Heart left ventricle (tissue), 13 donors: ENCODE results near the gene HSF2BP.

Experiments
- POLR2A ChIP-seq, 2 donors: fragments of 450-650 bp; IDR thresholded peaks; one replicate each; pipeline ENCODE4 v1.6.1; 2017; ENCODE audit warnings: antibody characterized with exemption in 2 of 2, mild to moderate bottlenecking in 2 of 2, moderate library complexity in 2 of 2
- TF ChIP-seq, protein P1 (sequence below), 12 donors: fragments of 200-600 bp; sonication (generic) in 4 of 12; IDR thresholded peaks; one replicate each; pipeline versions ENCODE4 v1.5.0 to v1.8.0; 2018 to 2022; ENCODE audit warnings: antibody characterized with exemption in 12 of 12, mild to moderate bottlenecking in 5 of 12
- donor health status: ischemic (EF 13 %, LVEDD 7.1; RV severe dilation, severe dysfunction).
- donor health status: DM: no; HTN: yes; CAD: no.
- donor health status: DM: no; HTN: no; CAD: no.
- donor health status: ischemic (EF 25% LVEDD 6.9; RV normal size, moderate dysfunction).
- donor health status: ischemic (EF 25% LVEDD 5.7; RV mildly dilated, moderate dysfunction).
- donor health status: ischemic (EF 35%, LVEDD 5.7; RV mildly dilated, moderate dysfunction).
- donor health status: nonischemic (EF 11% LVEDD 7.7; RV severe dilation, severe dysfunction).
- donor health status: DM: yes; HTN: yes; CAD: no.
- donor health status: PGD.
- donor health status: ischemic (EF 29% LVEDD 5.4; RV normal size, mild dysfunction).
- donor health status: nonischemic (EF 23%, LVEDD 6.1; RV moderate dilation, normal function).

- TF ChIP-seq, protein P1, sequence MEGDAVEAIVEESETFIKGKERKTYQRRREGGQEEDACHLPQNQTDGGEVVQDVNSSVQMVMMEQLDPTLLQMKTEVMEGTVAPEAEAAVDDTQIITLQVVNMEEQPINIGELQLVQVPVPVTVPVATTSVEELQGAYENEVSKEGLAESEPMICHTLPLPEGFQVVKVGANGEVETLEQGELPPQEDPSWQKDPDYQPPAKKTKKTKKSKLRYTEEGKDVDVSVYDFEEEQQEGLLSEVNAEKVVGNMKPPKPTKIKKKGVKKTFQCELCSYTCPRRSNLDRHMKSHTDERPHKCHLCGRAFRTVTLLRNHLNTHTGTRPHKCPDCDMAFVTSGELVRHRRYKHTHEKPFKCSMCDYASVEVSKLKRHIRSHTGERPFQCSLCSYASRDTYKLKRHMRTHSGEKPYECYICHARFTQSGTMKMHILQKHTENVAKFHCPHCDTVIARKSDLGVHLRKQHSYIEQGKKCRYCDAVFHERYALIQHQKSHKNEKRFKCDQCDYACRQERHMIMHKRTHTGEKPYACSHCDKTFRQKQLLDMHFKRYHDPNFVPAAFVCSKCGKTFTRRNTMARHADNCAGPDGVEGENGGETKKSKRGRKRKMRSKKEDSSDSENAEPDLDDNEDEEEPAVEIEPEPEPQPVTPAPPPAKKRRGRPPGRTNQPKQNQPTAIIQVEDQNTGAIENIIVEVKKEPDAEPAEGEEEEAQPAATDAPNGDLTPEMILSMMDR (IDR thresholded peaks at IDR 0.05): no peak
- TF ChIP-seq POLR2A (IDR thresholded peaks at IDR 0.05): no peak
Observed at GRCh38 chr21:43581453-43581852, 77.8 kb downstream of the HSF2BP start.
